OCI-LY7 (cell line): ENCODE data around the gene IRF2.

Experiments used
- EZH2phosphoT487 ChIP-seq: fragments of 200-600 bp; sonication (generic); IDR thresholded peaks from 2 replicates; pipeline ENCODE4 v1.6.1; 2018; ENCODE audit warnings: low read depth, borderline replicate concordance, mild to moderate bottlenecking, mixed run types, antibody characterized with exemption, low read length, moderate library complexity, mixed read lengths
- TF ChIP-seq, protein P1 (sequence below): fragments of 200-600 bp; sonication (generic); conservative IDR thresholded peaks from 2 replicates; pipeline ENCODE4 v1.5.1; 2014; ENCODE audit warnings: mild to moderate bottlenecking, antibody characterized with exemption, low read length, moderate library complexity, mixed read lengths

DNA sequence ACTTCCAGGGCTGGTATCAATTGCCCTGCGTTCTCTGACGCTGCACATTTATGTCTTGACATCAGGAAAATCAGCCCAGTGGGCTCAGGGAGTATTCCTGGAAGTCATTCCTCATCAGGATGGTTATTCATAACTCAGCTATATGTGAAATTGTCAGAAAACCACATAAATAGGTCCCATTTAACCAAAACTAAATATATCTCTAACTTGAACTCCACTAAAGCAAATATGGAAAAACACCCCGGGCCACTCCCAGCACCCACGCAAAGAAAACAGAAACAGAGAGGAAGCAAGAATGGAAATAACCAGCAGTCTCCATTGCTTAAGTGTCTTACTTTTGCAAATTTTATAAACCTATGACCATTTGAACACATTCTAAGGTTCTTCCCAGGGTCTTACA, 112.0 kb downstream of the IRF2 start:
- TF ChIP-seq, protein P1, sequence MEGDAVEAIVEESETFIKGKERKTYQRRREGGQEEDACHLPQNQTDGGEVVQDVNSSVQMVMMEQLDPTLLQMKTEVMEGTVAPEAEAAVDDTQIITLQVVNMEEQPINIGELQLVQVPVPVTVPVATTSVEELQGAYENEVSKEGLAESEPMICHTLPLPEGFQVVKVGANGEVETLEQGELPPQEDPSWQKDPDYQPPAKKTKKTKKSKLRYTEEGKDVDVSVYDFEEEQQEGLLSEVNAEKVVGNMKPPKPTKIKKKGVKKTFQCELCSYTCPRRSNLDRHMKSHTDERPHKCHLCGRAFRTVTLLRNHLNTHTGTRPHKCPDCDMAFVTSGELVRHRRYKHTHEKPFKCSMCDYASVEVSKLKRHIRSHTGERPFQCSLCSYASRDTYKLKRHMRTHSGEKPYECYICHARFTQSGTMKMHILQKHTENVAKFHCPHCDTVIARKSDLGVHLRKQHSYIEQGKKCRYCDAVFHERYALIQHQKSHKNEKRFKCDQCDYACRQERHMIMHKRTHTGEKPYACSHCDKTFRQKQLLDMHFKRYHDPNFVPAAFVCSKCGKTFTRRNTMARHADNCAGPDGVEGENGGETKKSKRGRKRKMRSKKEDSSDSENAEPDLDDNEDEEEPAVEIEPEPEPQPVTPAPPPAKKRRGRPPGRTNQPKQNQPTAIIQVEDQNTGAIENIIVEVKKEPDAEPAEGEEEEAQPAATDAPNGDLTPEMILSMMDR: no peak
- TF ChIP-seq EZH2phosphoT487: no peak
